Measurements from ENCODE around the gene F9. TPM values are rescaled to one million over a fixed set of nuclear protein-coding genes. Genes with fewer than 3 reads are reported as not detected.
A peak's percentile ranks its signal among the peaks of the same experiment; 100 is the strongest.

F9 gene
- total RNA-seq, 4 donors from 2014 or later, result 1.7 TPM; not detected in 3

GRCh38 chrX:139554991-139555675 lies 24.6 kb downstream of the F9 start:
- Histone ChIP-seq H3K4me3 (no peak overlapping the region), H3K27me3 (no peaks in the 10 kb centered on the region), H3K36me3 (no peaks in the 10 kb centered on the region), H3K9me3 (no peaks in the 10 kb centered on the region), H3K4me1 (no peaks in the 10 kb centered on the region), H3K27ac (no peak overlapping the region)
- TF ChIP-seq POLR2A (IDR thresholded peaks at IDR 0.05), result no peak
- TF ChIP-seq CTCF (IDR thresholded peaks at IDR 0.05), result no peak
- TF ChIP-seq POLR2AphosphoS5 (IDR thresholded peaks at IDR 0.05), result no peak
- TF ChIP-seq EP300 (IDR thresholded peaks at IDR 0.05), result no peak
- DNase-seq (ENCODE audit: low spot score in 2 of 2), result no peak
- WGBS, result 70% methylated on average over 24 of the region's 26 CpGs

GRCh38 chrX:139559383-139560042 lies 29.0 kb downstream of the F9 start:
- Histone ChIP-seq H3K36me3 (no peaks in the 10 kb centered on the region), H3K4me3 (no peak overlapping the region), H3K4me1 (no peaks in the 10 kb centered on the region), H3K9me3 (no peaks in the 10 kb centered on the region), H3K27ac (no peak overlapping the region), H3K27me3 (no peaks in the 10 kb centered on the region)
- DNase-seq (ENCODE audit: low spot score in 2 of 2), result no peak
- 31% methylated on average over 9 of the region's 9 CpGs for WGBS
- TF ChIP-seq CTCF (IDR thresholded peaks at IDR 0.05) (peak in 1 of 2 donors; percentile 12), POLR2AphosphoS5 (IDR thresholded peaks at IDR 0.05) (no peak), POLR2A (IDR thresholded peaks at IDR 0.05) (no peak)

GRCh38 chrX:139560221-139560620 lies 29.7 kb downstream of the F9 start:
- Histone ChIP-seq H3K27me3 (no peaks in the 10 kb centered on the region), H3K36me3 (no peaks in the 10 kb centered on the region), H3K4me1 (no peaks in the 10 kb centered on the region), H3K4me3 (no peak overlapping the region), H3K27ac (no peak overlapping the region), H3K9me3 (no peaks in the 10 kb centered on the region)
- no peak for DNase-seq (ENCODE audit: low spot score in 2 of 2)
- no peak for TF ChIP-seq CTCF (IDR thresholded peaks at IDR 0.05)
- no peak for TF ChIP-seq POLR2AphosphoS5 (IDR thresholded peaks at IDR 0.05)
- TF ChIP-seq POLR2A (IDR thresholded peaks at IDR 0.05), result no peak

- Histone ChIP-seq H3K4me3 (no peak overlapping the region), H3K27me3 (no peaks in the 10 kb centered on the region), H3K27ac (no peak overlapping the region), H3K36me3 (no peaks in the 10 kb centered on the region), H3K9me3 (no peaks in the 10 kb centered on the region), H3K4me1 (no peaks in the 10 kb centered on the region)
- TF ChIP-seq POLR2A (IDR thresholded peaks at IDR 0.05), result no peak
- TF ChIP-seq CTCF (IDR thresholded peaks at IDR 0.05), result no peak
- no peak for TF ChIP-seq POLR2AphosphoS5 (IDR thresholded peaks at IDR 0.05)
- TF ChIP-seq EP300 (IDR thresholded peaks at IDR 0.05), result no peak
- DNase-seq (ENCODE audit: low spot score in 2 of 2), result no peak
- WGBS, result 77% methylated on average over 5 of the region's 5 CpGs
Measured at GRCh38 chrX:139563251-139563650, 32.7 kb downstream of the F9 start.

- TF ChIP-seq CTCF (IDR thresholded peaks at IDR 0.05), result no peak
- TF ChIP-seq POLR2A (IDR thresholded peaks at IDR 0.05), result no peak
- no peak for TF ChIP-seq POLR2AphosphoS5 (IDR thresholded peaks at IDR 0.05)
- TF ChIP-seq EP300 (IDR thresholded peaks at IDR 0.05), result no peak
- no peaks in the 10 kb centered on the region for H3K27me3 ChIP-seq
- H3K4me3 ChIP-seq, result no peak overlapping the region
- no peaks in the 10 kb centered on the region for H3K9me3 ChIP-seq
- 88% methylated on average over 1 of the region's 1 CpG for WGBS
- no peak overlapping the region for H3K27ac ChIP-seq
- no peak for DNase-seq (ENCODE audit: low spot score in 2 of 2)
- H3K36me3 ChIP-seq, result no peaks in the 10 kb centered on the region
- H3K4me1 ChIP-seq, result no peaks in the 10 kb centered on the region
Measured at GRCh38 chrX:139566981-139567380, 36.4 kb downstream of the F9 start.
